Body of pancreas (tissue), 4 donors: Measurements from ENCODE around the gene LRRC37A3.
"Not testable (repeated sequence)": the region's sequence is repeated elsewhere in the genome, so short reads cannot be mapped to it uniquely, and the experiment has no call there.

Experiments
- POLR2A ChIP-seq, 3 donors: fragments of 450-650 bp; IDR thresholded peaks; one replicate each; pipeline ENCODE4 v1.6.1; 2016; ENCODE audit warnings: antibody characterized with exemption in 3 of 3, mild to moderate bottlenecking in 2 of 3
- TF ChIP-seq, protein P1 (sequence below), 7 experiments: fragments of 450-650 bp in 4 of 7; fragments of 200-600 bp in 3 of 7; sonication (generic) in 3 of 7; IDR thresholded peaks; one replicate each; pipeline ENCODE4 v1.5.1; 2016 to 2019; ENCODE audit warnings: antibody characterized with exemption in 7 of 7

DNA sequence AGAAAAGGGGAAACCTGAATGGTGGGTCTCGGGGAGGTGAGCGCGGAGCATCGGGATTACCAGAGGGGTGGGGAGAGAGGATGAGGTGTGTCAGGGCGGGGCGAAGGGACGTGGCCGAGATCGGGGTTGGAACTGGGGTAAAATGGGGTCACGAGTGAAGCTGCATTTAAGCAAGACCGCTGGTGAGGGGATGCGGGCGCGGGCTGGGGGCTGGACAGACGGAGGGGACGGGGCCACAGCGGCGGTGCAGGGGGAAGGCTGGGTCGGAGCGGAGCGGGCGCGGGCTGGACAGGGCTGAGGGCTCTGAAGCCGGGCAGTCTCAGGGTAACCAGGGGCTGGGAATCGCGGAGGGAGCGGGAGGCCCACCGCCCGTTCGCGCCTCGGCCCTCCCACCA lies 82.7 kb downstream of the LRRC37A3 start:
- TF ChIP-seq, protein P1, sequence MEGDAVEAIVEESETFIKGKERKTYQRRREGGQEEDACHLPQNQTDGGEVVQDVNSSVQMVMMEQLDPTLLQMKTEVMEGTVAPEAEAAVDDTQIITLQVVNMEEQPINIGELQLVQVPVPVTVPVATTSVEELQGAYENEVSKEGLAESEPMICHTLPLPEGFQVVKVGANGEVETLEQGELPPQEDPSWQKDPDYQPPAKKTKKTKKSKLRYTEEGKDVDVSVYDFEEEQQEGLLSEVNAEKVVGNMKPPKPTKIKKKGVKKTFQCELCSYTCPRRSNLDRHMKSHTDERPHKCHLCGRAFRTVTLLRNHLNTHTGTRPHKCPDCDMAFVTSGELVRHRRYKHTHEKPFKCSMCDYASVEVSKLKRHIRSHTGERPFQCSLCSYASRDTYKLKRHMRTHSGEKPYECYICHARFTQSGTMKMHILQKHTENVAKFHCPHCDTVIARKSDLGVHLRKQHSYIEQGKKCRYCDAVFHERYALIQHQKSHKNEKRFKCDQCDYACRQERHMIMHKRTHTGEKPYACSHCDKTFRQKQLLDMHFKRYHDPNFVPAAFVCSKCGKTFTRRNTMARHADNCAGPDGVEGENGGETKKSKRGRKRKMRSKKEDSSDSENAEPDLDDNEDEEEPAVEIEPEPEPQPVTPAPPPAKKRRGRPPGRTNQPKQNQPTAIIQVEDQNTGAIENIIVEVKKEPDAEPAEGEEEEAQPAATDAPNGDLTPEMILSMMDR (IDR thresholded peaks at IDR 0.05), result not testable (repeated sequence)
- not testable (repeated sequence) for TF ChIP-seq POLR2A (IDR thresholded peaks at IDR 0.05)
